GM18519 (cell line): ENCODE data around the gene CFLAR.

Experiments used
- ATAC-seq: cut with Tn5 transposase; IDR thresholded peaks from one replicate; pipeline ENCODE4 v1.9.1; 2021; ENCODE audit warnings: mild to moderate bottlenecking, moderate library complexity; ENCODE audit not compliant: unreplicated experiment, low FRiP score

CFLAR gene

DNA sequence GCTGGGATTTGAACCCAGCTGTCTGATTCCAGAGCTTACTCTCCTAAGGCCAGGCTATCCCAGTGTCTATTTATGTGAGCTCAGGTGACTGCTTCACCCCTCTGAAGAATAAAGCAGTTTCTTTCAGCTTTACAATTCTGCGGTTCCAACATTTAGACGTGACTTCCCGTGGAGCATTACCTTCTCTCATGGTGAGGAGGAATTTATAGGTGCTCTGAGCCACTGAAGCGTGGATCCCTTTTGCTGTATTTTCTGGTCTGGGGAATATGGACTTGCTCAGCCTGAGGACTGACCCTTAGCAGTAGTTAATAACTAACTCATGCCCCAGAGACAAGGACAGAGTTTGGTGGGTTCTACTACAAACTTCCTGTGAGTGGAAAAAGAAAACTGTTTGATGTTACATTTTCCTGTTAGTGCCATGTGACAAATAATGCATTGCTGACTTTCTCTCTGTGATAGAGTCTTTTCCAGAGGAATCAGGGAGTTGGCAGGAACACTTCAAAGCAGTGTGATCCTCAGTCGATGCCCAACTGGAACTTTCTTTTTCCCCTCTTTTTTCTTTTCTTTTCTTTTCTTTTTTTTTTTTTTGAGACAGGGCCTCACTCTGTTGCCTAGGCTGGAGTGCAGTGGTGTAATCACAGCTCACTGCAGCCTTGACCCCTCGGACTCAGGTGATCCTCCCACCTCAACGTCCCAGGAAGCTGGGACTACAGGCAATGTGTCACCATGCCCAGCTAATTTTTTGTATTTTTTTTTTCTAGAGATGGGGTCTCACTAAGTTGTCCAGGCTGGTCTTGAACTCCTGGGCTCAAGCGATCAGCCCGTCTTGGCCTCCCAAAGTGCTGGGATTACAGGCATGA lies 88.9 kb downstream of the CFLAR start:
- no peak for ATAC-seq

DNA sequence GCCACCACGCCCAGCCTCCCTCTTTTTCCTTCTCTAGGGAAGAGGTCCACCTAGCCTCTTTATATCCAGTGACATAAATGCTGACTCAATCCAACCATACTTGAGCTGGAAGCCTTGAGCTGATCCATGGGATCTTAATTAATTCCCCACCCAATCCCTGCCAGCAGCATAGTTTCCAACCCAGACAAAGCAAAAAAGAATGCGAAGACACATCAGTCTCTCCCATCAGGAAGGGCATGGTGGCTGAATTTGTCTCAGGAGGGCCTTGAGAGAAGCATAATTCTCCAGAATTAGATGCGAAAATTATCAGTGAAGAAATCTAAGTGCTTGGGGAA lies 89.5 kb downstream of the CFLAR start:
- ATAC-seq = no peak

DNA sequence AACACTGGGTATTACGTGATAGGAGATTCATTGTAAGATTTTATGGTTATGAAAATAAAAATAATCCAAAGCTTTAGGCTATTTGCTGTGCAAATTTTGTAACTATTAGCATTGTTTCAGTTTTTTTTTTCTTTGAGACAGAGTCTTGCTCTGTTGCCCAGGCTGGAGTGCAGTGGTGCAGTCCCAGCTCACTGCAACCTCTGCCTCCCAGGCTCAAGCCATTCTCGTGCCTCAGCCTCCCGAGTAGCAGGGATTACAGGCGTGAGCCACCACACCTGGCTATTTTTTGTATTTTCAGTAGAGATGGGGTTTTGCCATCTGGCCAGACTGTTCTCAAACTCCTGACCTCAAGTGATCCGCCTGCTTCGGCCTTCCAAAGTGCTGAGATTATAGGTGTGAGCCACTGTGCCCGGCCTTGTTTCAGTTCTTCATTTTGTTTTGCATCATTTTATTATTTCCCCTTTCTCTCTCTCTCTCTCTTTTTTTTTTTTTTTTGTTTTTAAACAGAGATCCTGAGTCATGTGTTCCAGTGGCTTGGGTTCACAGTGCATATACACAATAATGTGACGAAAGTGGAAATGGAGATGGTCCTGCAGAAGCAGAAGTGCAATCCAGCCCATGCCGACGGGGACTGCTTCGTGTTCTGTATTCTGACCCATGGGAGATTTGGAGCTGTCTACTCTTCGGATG lies 92.7 kb downstream of the CFLAR start:
- peak; percentile 64 for ATAC-seq

DNA sequence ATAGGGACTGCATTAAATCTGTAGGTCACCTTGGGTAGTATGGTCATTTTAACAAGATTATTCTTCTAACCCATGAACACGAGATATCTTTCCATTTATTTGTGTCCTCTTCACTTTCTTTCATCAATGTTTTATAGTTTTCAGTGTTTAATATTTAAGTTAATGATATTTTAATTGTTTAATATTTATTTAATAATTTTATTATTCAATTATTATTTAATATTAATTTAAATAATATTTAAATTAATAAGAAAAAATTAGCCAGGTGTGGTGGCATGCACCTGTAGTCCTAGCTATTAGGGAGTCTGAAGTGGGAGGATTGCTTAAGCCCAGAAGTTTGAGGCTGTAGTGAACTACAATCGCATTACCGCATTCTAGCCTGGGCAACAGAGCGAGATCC lies 100.0 kb downstream of the CFLAR start:
- ATAC-seq = no peak

DNA sequence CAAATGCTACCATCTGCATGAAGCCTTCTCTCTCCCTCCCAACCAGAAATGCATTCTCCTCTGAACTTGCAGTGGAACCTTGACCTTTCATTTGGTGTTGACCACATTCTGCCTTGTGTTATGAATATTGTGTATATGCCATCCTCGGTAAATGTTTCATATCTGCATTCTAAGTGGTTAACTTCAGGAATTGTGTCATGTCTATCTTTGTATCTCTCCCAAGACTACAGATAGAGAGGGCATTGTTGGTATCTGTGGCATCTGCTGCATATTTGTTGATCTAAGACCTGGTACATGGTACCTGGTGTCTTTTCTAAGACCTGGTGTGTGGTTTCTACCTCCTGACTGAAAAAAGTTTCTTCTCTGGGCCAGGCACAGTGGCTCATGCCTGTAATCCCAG lies 101.0 kb downstream of the CFLAR start:
- no peak for ATAC-seq

DNA sequence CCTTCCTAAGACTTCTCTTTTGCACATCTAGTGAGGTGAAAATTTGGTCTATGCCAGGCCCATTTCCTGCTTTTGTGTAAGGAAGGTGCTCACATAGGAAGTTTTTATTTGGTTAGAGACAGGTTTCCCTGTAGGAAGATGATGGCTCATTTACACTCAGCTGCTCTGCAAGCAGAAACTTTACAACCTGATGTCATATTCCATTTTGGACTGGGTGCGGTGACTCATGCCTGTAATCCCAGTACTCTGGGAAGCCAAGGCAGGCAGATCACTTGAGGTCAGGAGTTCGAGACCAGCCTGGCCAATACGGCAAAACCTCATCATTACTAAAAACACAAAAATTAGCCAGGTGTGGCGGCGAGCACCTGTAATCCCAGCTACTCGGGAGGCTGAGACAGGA lies 102.8 kb downstream of the CFLAR start:
- ATAC-seq = no peak

DNA sequence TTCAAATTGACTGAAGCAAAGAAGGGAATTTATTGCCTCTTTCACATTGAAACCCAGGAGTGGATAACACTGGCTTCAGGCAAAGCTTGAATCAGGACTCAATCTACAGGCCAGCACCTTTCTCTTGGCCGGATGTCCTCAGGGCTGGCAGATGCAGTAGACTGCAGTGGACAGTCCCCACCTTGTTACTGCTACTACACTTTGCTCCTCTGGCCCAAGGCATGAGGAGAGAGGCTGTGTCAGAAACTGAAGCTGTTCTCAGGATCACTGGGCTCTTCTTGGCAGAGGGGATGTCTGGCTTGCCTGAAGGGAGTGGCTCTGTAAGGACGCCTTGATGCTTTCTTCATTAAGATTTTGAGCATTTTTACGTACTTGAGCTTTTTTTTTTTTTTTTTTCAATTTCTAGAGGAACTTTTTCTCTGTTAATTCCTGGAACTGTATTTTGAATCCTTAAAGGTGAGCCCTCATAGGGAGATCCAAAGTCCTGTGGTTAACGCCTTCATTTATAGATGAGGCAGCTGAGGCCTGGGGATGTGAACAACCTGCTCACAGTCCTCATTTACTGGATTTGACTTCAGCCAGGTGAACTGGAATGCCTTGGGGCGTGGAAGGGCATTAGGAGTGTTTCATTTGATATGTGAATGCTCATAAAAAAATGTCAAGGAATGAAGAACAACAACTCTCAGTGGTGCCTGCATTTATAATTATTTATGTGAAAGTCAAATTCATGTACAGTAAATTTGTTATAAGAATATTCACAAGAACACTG lies 103.5 kb downstream of the CFLAR start:
- ATAC-seq = no peak

DNA sequence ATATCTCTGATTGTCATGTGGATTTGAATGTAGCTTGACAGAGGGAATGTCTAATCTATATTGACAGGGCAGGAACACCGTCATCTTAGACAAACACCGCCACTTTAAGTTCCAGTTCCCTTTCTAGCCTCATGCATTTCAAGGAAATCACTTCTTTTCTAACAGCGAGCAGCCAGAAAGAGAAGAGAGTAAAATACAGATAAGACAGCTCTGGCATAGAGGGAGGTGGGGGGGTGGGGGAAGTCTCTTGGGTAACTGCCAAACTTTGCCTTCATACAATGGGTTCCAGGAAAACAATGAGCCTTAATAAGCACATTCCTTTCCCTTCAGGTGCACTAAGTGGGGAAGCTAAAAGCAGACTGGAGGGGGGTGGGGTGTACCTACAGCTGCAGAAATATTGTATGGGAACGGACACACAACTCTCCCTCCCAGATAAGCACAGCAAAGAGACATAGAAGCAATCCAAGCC lies 104.2 kb downstream of the CFLAR start:
- ATAC-seq = no peak

DNA sequence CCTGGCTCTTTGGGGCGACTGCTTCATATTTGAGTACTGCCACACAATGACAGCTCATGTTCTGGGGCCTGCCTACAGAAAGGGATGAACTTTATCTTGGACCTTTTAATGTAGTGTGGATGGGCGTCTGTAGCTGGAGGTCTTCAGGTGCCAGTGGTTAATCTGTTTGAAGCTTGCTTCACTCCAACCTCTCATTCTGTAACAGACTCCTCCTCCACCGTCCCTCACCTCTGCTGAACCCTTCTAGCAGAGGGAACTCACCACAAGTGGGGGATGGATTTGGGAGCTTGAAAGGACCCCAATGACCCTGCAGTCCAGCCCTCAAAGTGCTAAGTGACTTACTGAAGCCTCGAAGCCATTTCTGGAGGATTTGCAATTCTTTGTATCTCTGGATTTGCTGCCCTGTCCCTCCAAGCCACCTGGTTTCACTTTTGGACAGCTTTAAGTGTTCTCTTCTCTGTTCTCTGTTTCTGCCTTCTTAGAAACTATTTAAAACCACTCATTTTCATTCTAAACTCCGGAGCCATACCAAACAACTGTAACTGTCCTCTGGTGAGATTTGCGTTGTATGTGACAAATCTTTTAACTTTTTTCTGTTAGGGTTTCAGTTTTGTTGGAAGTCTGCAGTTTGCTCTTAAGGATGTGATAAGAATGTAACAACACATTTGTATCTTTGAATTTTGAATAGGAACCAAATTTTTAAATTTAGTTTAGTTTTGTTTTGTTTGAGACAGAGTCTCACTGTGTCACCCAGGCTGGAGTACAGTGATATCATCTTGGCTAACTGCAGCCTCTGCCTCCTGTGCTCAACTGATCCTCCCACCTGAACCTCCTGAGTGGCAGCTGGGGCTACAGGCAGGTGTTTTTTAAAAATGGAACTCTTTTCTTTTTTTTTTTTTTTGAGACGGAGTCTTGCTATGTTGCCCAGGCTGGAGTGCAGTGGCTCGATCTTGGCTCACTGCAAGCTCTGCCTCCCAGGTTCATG lies 107.4 kb downstream of the CFLAR start:
- ATAC-seq = peak; percentile 71
